OCI-LY1 (cell line): ENCODE results near the gene SMAD3.

Source experiments
- H2AFZ ChIP-seq: fragments of 200-600 bp; sonication (generic), shearing (Covaris generic); 2 replicates; pipeline ENCODE4 v1.6.0; 2014; ENCODE audit warnings: antibody characterized with exemption, mild to moderate bottlenecking, low read length
- H3F3A ChIP-seq: fragments of 200-600 bp; sonication (generic), shearing (Covaris generic); 2 replicates; pipeline ENCODE4 v1.6.0; 2014; ENCODE audit warnings: mild to moderate bottlenecking, antibody characterized with exemption, low read length, moderate library complexity; ENCODE audit not compliant: insufficient read depth
- H3K27ac ChIP-seq: fragments of 200-600 bp; sonication (generic); 2 replicates; pipeline ENCODE4 v1.5.1; 2014; ENCODE audit warnings: low read length, mixed run types, mild to moderate bottlenecking, low read depth; ENCODE audit not compliant: poor library complexity, severe bottlenecking
- H3K27me3 ChIP-seq: fragments of 200-600 bp; sonication (generic); 2 replicates; pipeline ENCODE4 v1.6.0; 2014; ENCODE audit warnings: antibody characterized with exemption, mild to moderate bottlenecking, low read length, moderate library complexity; ENCODE audit not compliant: insufficient read depth
- H3K36me3 ChIP-seq: fragments of 200-600 bp; sonication (generic); 2 replicates; pipeline ENCODE4 v1.6.1; 2014; ENCODE audit warnings: mild to moderate bottlenecking, antibody characterized with exemption, low read length, moderate library complexity, mixed read lengths; ENCODE audit not compliant: insufficient read depth
- H3K4me1 ChIP-seq: fragments of 200-600 bp; sonication (generic); 2 replicates; pipeline ENCODE4 v1.5.1; 2014; ENCODE audit warnings: mild to moderate bottlenecking, low read length, moderate library complexity; ENCODE audit not compliant: insufficient read depth, severe bottlenecking
- H3K4me2 ChIP-seq: fragments of 200-600 bp; sonication (generic), shearing (Covaris generic); 2 replicates; pipeline ENCODE4 v1.6.1; 2014; ENCODE audit warnings: low read length
- H3K4me3 ChIP-seq: fragments of 200-600 bp; sonication (generic); 2 replicates; pipeline ENCODE4 v1.5.1; 2014; ENCODE audit warnings: low read length, low read depth, mild to moderate bottlenecking, mixed read lengths; ENCODE audit not compliant: poor library complexity, severe bottlenecking
- H3K79me2 ChIP-seq: fragments of 200-600 bp; shearing (Covaris generic); 2 replicates; pipeline ENCODE4 v1.6.1; 2016; ENCODE audit warnings: mixed run types, low read length, mixed read lengths; ENCODE audit not compliant: insufficient read depth
- H3K9ac ChIP-seq: fragments of 200-600 bp; sonication (generic), shearing (Covaris generic); 2 replicates; pipeline ENCODE4 v1.6.1; 2014; ENCODE audit warnings: mild to moderate bottlenecking, low read length, mixed read lengths
- H3K9me2 ChIP-seq: fragments of 200-600 bp; sonication (generic), shearing (Covaris generic); 2 replicates; pipeline ENCODE4 v1.6.1; 2014; ENCODE audit warnings: low read depth, mild to moderate bottlenecking, low read length, mixed read lengths
- H3K9me3 ChIP-seq: fragments of 200-600 bp; shearing (Covaris generic); 2 replicates; pipeline ENCODE4 v1.6.1; 2014; ENCODE audit warnings: low read length, mixed read lengths
- H4K20me1 ChIP-seq: fragments of 200-600 bp; sonication (generic), shearing (Covaris generic); 2 replicates; pipeline ENCODE4 v1.6.0; 2016; ENCODE audit warnings: mild to moderate bottlenecking, low read length; ENCODE audit not compliant: insufficient read depth
- CTCF ChIP-seq: fragments of 200-600 bp; sonication (generic), shearing (Covaris generic); IDR thresholded peaks from 2 replicates; pipeline ENCODE4 v1.5.1; 2017; ENCODE audit warnings: mild to moderate bottlenecking, antibody characterized with exemption, low read length, moderate library complexity, mixed read lengths
- EZH2 ChIP-seq: fragments of 200-600 bp; sonication (generic), shearing (Covaris generic); IDR thresholded peaks from 2 replicates; pipeline ENCODE4 v1.8.0; 2017; ENCODE audit warnings: borderline replicate concordance, mixed run types, mild to moderate bottlenecking, antibody characterized with exemption, low read length, moderate library complexity, mixed read lengths

Gene SMAD3

GRCh38 chr15:67091980-67092677 is 26.7 kb downstream of the SMAD3 start:
- Histone ChIP-seq H3K9ac (peak overlapping the region; percentile 61), H3K79me2 (peaks cover 38% of the 10 kb centered on the region), H3K4me3 (peak overlapping the region; percentile 36), H3F3A (0 out of 2 replicates have a peak, but pooled peaks cover 4% of the 10 kb centered on the region), H3K36me3 (peaks cover 20% of the 10 kb centered on the region; the same call in 1 of the 2 replicates), H3K27ac (peak overlapping the region; percentile 97), H3K4me1 (peaks cover 95% of the 10 kb centered on the region), H4K20me1 (no peaks in the 10 kb centered on the region), H3K9me2 (no peaks in the 10 kb centered on the region), H3K27me3 (no peaks in the 10 kb centered on the region), H2AFZ (no peak overlapping the region), H3K9me3 (no peaks in the 10 kb centered on the region), H3K4me2 (peak overlapping the region; percentile 69)
- no peak for TF ChIP-seq EZH2
- TF ChIP-seq CTCF = no peak

DNA sequence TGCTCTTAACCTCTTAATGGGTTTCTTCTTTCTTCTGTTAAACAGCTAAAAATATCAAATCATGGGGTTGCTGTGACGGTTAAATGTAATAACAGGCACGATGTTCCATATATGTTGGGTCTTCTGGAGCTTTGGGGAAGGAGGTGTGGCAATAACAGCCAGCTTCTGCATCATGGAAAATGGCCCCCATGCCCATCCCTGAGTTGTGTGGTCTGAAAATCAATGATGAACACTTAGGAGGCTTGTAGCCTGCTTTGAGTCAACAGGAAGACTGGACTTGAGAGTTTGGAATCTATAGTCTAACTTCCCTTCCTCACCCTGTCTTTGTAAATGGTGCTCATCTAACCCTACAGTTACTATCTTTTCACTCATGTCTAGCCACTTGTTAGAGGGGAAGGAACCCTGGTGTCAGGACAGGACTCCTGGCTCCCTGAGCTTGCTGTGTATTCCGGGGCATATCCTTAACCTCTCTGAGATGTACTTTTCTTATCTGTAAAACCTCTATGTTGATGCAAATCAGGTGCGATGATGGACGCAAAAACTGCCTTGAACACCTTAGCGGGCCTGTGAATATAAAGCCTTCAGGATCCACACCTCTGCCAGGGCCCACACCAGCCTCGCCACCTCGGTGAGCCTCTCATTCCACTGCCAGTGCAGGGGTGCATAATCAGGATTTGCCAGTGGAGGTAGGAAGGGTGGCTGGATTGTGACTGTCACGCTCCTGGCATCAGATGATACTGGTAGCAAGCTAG is 27.5 kb downstream of the SMAD3 start:
- no peak overlapping the region for H2AFZ ChIP-seq
- H3K9me2 ChIP-seq = no peaks in the 10 kb centered on the region
- peak overlapping the region; percentile 36 for H3K4me3 ChIP-seq
- H3K79me2 ChIP-seq = peaks cover 36% of the 10 kb centered on the region
- H3K9me3 ChIP-seq = no peaks in the 10 kb centered on the region
- H3K27me3 ChIP-seq = no peaks in the 10 kb centered on the region
- peaks cover 25% of the 10 kb centered on the region; the same call in 1 of the 2 replicates for H3K36me3 ChIP-seq
- peaks cover 95% of the 10 kb centered on the region for H3K4me1 ChIP-seq
- peak overlapping the region; percentile 69 for H3K4me2 ChIP-seq
- H3K9ac ChIP-seq = peak overlapping the region; percentile 61
- TF ChIP-seq EZH2 (no peak), CTCF (no peak)
- peak overlapping the region; percentile 97 for H3K27ac ChIP-seq
- 0 out of 2 replicates have a peak, but pooled peaks cover 4% of the 10 kb centered on the region for H3F3A ChIP-seq
- no peaks in the 10 kb centered on the region for H4K20me1 ChIP-seq

- H3K27ac ChIP-seq = peak overlapping the region; percentile 97
Measured at GRCh38 chr15:67093504-67093862, 28.1 kb downstream of the SMAD3 start.

More at GRCh38 chr15:67093504-67093862, 28.1 kb downstream of the SMAD3 start:
- Histone ChIP-seq H3K9me3 (no peaks in the 10 kb centered on the region), H3K4me3 (peak overlapping the region; percentile 36), H3K9me2 (no peaks in the 10 kb centered on the region), H3K4me2 (peak overlapping the region; percentile 69), H3K4me1 (peaks cover 96% of the 10 kb centered on the region), H4K20me1 (no peaks in the 10 kb centered on the region), H3K79me2 (peaks cover 33% of the 10 kb centered on the region), H2AFZ (no peak overlapping the region), H3K27me3 (no peaks in the 10 kb centered on the region), H3F3A (0 out of 2 replicates have a peak, but pooled peaks cover 4% of the 10 kb centered on the region), H3K9ac (peak overlapping the region; percentile 61), H3K36me3 (peaks cover 25% of the 10 kb centered on the region; the same call in 1 of the 2 replicates)
- TF ChIP-seq CTCF (no peak), EZH2 (no peak)
